WTC11 (cell line): ENCODE results near the gene DLG1. TPM values are rescaled to one million over a fixed set of nuclear protein-coding genes. Genes with fewer than 3 reads are reported as not detected.
"Not testable (repeated sequence)": the region's sequence is repeated elsewhere in the genome, so short reads cannot be mapped to it uniquely, and the experiment has no call there.

Experiments used
- ATAC-seq: fragments of 200-7000 bp; cut with Tn5 transposase; 2 replicates; pipeline ENCODE4 v1.10.0; 2021; ENCODE audit warnings: mild to moderate bottlenecking, moderate library complexity
- CTCF ChIA-PET: fragments of 300-600 bp; sonication (Branson Sonifier 250); formaldehyde crosslinking; loops from one replicate; lab custom pipeline; 2021; ENCODE audit warnings: antibody characterized with exemption; lab: Charles Lee
- POLR2A ChIA-PET: fragments of 350-600 bp; sonication (Branson Sonifier 250); formaldehyde crosslinking; loops from one replicate; lab custom pipeline; 2021; ENCODE audit warnings: antibody characterized with exemption; lab: Charles Lee
- DNase-seq: peaks from one replicate; pipeline ENCODE4 v3.0.0; 2021; ENCODE audit warnings: low spot score
- H3K27ac Mint-ChIP-seq: 2 replicates; pipeline ENCODE4 v1.8.0; 2021; ENCODE audit warnings: mixed read lengths
- H3K27me3 Mint-ChIP-seq: 2 replicates; pipeline ENCODE4 v1.8.0; 2021; ENCODE audit warnings: low read depth, mild to moderate bottlenecking, moderate library complexity, mixed read lengths
- H3K36me3 Mint-ChIP-seq: 2 replicates; pipeline ENCODE4 v1.8.0; 2021; ENCODE audit warnings: mixed read lengths
- H3K4me1 Mint-ChIP-seq: 2 replicates; pipeline ENCODE4 v1.8.0; 2022; ENCODE audit warnings: mixed read lengths
- H3K4me3 Mint-ChIP-seq: 2 replicates; pipeline ENCODE4 v1.8.0; 2021; ENCODE audit warnings: mild to moderate bottlenecking, moderate library complexity, mixed read lengths
- H3K9me3 Mint-ChIP-seq: 2 replicates; pipeline ENCODE4 v1.8.0; 2021; ENCODE audit warnings: mixed read lengths
- CBFB ChIP-seq: sonication (generic); formaldehyde crosslinking; IDR thresholded peaks from 2 replicates; pipeline ENCODE4 v1.8.1; 2022; ENCODE audit warnings: mild to moderate bottlenecking, low read depth, missing genetic modification reagents
- ELF4 ChIP-seq: sonication (generic); formaldehyde crosslinking; IDR thresholded peaks from 2 replicates; pipeline ENCODE4 v1.8.1; 2022; ENCODE audit warnings: low read depth, mild to moderate bottlenecking, moderate library complexity, missing genetic modification reagents
- EMX1 ChIP-seq: fragments of 250-450 bp; sonication (Bioruptor Pico); IDR thresholded peaks from 2 replicates; pipeline ENCODE4 v1.8.0; 2021; ENCODE audit warnings: mild to moderate bottlenecking
- GRHL2 ChIP-seq: fragments of 250-450 bp; sonication (Bioruptor Pico); IDR thresholded peaks from 2 replicates; pipeline ENCODE4 v1.8.0; 2022; ENCODE audit warnings: mild to moderate bottlenecking, moderate library complexity; ENCODE audit not compliant: insufficient replicate concordance, severe bottlenecking
- JAZF1 ChIP-seq: fragments of 250-450 bp; sonication (Bioruptor Pico); IDR thresholded peaks from 2 replicates; pipeline ENCODE4 v1.9.0; 2021; ENCODE audit warnings: moderate library complexity, mild to moderate bottlenecking, inconsistent platforms
- SOX15 ChIP-seq: fragments of 250-450 bp; sonication (Bioruptor Pico); IDR thresholded peaks from 2 replicates; pipeline ENCODE4 v1.9.0; 2021; ENCODE audit warnings: mild to moderate bottlenecking
- ZNF121 ChIP-seq: sonication (generic); formaldehyde crosslinking; IDR thresholded peaks from 2 replicates; pipeline ENCODE4 v1.8.0; 2023; ENCODE audit warnings: missing genetic modification reagents
- total RNA-seq: library from RNA; stranded (reverse); gene quantifications from 3 replicates; pipeline ENCODE4 v1.2.3, GENCODE V29; 2021
- TF ChIP-seq, protein P1 (sequence below): sonication (generic); formaldehyde crosslinking; IDR thresholded peaks from 2 replicates; pipeline ENCODE4 v1.8.0; 2022; ENCODE audit warnings: mild to moderate bottlenecking, missing genetic modification reagents
- TF ChIP-seq, protein P2 (sequence below): sonication (generic); formaldehyde crosslinking; IDR thresholded peaks from 2 replicates; pipeline ENCODE4 v1.8.1; 2022; ENCODE audit warnings: missing genetic modification reagents, borderline replicate concordance
- TF ChIP-seq, protein P3 (sequence below): sonication (generic); formaldehyde crosslinking; IDR thresholded peaks from 2 replicates; pipeline ENCODE4 v1.8.0; 2022; ENCODE audit warnings: mild to moderate bottlenecking, missing genetic modification reagents
- TF ChIP-seq, protein P4 (sequence below): sonication (generic); formaldehyde crosslinking; IDR thresholded peaks from 2 replicates; pipeline ENCODE4 v1.8.1; 2023; ENCODE audit warnings: mild to moderate bottlenecking, missing genetic modification reagents, moderate library complexity
- TF ChIP-seq, protein P5 (sequence below): fragments of 250-450 bp; sonication (Bioruptor Pico); IDR thresholded peaks from 2 replicates; pipeline ENCODE4 v2.1.2; 2022; ENCODE audit warnings: mild to moderate bottlenecking, moderate library complexity
- TF ChIP-seq, protein P6 (sequence below): sonication (generic); formaldehyde crosslinking; IDR thresholded peaks from 2 replicates; pipeline ENCODE4 v1.8.1; 2022; ENCODE audit warnings: mild to moderate bottlenecking, moderate library complexity, missing genetic modification reagents
- TF ChIP-seq, protein P7 (sequence below): sonication (generic); formaldehyde crosslinking; IDR thresholded peaks from 2 replicates; pipeline ENCODE4 v1.8.1; 2022; ENCODE audit warnings: mild to moderate bottlenecking, missing genetic modification reagents, moderate library complexity, borderline replicate concordance
- TF ChIP-seq, protein P8 (sequence below): fragments of 200-600 bp; IDR thresholded peaks from 2 replicates; pipeline ENCODE4 v1.8.0; 2022; ENCODE audit warnings: antibody characterized with exemption

DLG1 gene
- total RNA-seq, 1 experiment from 2014 or later, result 81.1 TPM

DNA sequence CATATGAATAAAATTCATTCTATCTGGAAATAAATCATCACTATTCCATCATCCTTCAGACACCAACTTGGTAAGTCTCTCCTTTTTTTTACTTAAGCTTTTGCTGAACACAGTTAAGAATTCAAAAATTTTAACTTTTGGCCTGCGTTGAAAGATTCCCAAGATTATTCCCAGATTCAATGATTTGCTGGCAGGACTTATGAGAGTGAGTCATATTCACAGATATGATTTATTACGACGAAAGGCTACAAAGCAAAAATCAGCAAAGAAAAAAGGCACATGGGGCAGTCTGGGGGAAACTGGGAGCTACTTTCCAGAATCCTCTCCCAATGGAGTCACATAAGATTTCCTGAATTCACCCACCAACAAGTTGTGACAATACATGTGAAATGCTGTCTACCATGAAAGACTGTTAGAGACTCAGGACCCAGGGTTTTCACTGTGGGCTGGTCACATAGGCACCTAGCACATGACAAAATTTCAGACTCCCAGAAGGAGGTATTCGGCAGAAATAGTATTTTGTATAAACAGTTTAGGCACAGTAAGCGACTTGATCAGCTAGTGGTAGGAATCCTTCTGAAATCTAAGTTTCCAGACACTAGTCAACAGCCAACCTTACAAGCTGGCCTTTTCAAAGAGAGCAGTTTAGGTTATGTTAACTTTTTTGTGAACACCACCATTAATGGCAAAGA lies 82.1 kb downstream of the DLG1 start (continued):
- TF ChIP-seq, protein P1, sequence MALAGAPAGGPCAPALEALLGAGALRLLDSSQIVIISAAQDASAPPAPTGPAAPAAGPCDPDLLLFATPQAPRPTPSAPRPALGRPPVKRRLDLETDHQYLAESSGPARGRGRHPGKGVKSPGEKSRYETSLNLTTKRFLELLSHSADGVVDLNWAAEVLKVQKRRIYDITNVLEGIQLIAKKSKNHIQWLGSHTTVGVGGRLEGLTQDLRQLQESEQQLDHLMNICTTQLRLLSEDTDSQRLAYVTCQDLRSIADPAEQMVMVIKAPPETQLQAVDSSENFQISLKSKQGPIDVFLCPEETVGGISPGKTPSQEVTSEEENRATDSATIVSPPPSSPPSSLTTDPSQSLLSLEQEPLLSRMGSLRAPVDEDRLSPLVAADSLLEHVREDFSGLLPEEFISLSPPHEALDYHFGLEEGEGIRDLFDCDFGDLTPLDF, result no peak
- TF ChIP-seq JAZF1, result no peak
- TF ChIP-seq, protein P2, sequence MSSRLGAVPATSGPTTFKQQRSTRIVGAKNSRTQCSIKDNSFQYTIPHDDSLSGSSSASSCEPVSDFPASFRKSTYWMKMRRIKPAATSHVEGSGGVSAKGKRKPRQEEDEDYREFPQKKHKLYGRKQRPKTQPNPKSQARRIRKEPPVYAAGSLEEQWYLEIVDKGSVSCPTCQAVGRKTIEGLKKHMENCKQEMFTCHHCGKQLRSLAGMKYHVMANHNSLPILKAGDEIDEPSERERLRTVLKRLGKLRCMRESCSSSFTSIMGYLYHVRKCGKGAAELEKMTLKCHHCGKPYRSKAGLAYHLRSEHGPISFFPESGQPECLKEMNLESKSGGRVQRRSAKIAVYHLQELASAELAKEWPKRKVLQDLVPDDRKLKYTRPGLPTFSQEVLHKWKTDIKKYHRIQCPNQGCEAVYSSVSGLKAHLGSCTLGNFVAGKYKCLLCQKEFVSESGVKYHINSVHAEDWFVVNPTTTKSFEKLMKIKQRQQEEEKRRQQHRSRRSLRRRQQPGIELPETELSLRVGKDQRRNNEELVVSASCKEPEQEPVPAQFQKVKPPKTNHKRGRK (CRISPR knock-in tag), result no peak

DNA sequence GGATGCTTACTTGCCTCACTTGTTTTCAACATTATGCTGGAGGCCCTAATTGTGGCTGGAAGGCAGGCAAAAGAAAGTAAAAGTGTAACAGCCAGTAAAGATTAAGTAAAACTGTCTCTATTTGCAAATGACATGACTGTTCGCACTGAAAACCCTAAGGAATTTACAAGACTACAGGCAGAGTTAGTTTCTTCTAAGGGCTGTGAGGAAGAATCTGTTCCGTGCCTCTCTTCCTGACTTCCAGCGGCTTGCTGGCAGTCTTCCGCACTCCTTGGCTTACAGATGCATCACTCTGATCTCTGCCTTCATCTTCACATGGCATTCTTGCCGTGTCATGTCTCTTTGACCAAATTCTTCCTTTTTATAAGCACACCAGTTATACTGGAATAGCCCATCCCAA lies 86.1 kb downstream of the DLG1 start:
- no peak for DNase-seq
- POLR2A ChIA-PET, result no interaction called here
- no peak for TF ChIP-seq CBFB
- TF ChIP-seq, all 79 proteins: peak for 0
- Mint-ChIP-seq H3K36me3 (peaks cover 5% of the 10 kb centered on the region; the same call in 1 of the 2 replicates), H3K27ac (peak overlapping the region; percentile 88), H3K27me3 (no peaks in the 10 kb centered on the region), H3K9me3 (peaks cover 8% of the 10 kb centered on the region), H3K4me3 (no peak overlapping the region), H3K4me1 (peaks cover 69% of the 10 kb centered on the region)
- CTCF ChIA-PET, result no interaction called here
- peak; percentile 80 for ATAC-seq

DNA sequence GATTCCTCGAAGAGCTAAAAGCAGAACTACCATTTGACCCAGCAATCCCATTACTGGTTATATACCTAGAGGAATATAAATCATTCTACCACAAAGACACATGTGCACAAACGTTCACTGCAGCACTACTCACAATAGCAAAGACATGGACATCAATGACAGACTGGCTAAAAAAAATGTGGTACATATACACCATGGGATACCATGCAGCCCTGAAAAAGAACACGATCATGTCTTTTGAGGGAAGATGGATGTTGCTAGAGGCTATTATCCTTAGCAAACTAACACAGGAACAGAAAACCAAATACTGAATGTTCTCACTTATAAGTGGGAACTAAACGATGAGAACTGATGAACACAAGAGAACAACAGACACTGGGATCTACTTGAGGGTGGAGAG lies 86.7 kb downstream of the DLG1 start:
- H3K4me3 Mint-ChIP-seq, H3K36me3 Mint-ChIP-seq, H3K9me3 Mint-ChIP-seq, ATAC-seq, H3K27me3 Mint-ChIP-seq, DNase-seq, POLR2A ChIA-PET: not testable (repeated sequence)
- CTCF ChIA-PET, result interaction anchor here (1.0 kb wide), 1 partner anchor 15 kb away, joined by 3 read pairs; no protein-coding TSS in a partner anchor
- peak overlapping the region; percentile 88; the same call in 1 of the 2 replicates for H3K27ac Mint-ChIP-seq
- peaks cover 69% of the 10 kb centered on the region for H3K4me1 Mint-ChIP-seq

DNA sequence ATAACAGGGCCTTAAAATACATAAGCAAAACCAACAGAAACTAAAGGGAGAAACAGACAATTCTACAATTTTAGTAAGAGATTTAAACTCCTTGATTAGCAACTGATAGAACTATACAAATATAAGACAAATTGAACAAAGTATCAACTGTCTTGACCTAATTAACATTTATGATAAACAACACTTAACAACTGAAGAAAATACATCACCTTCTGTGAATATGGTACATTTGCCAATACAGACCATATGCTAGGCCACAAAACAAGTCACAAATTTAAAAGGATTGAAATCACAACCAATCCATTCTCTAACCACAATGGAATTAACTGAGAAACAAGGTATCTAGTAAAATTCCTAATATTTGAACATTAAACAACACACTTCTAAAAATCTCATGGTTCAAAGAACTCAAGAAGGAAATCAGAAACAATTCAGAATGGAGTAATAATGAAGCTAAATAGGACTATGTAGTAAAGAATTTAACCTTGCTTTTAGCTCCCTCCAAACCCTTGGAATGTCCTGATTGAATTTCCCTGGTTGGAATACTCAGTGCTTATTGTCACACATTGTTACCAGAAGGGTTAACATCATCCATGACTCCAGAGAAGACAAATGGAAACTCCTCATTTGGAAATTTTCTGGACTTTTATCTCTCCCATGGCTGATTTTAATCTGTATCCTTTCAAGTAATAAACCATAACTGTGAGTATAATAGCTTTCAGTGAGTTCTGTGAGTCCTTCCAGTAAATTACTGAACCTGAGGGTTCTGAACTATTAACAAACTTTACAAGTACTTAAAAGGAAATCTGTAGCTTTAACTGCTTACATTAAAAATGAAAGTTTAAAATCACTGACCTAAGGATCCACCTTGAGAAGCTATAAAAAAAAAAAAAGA lies 88.8 kb downstream of the DLG1 start:
- no peak for DNase-seq
- Mint-ChIP-seq H3K9me3 (peaks cover 8% of the 10 kb centered on the region), H3K27me3 (no peaks in the 10 kb centered on the region), H3K36me3 (peaks cover 5% of the 10 kb centered on the region; the same call in 1 of the 2 replicates), H3K27ac (peak overlapping the region; percentile 85), H3K4me3 (no peak overlapping the region), H3K4me1 (peaks cover 74% of the 10 kb centered on the region)
- CTCF ChIA-PET, result interaction anchor here (0.6 to 1.1 kb wide), 2 partner anchors 48 to 1137 kb away, joined by 3 to 4 read pairs; no protein-coding TSS in a partner anchor
- POLR2A ChIA-PET, result no interaction called here
- peak; percentile 62; the same call in 1 of the 2 replicates for ATAC-seq
- TF ChIP-seq, protein P3, sequence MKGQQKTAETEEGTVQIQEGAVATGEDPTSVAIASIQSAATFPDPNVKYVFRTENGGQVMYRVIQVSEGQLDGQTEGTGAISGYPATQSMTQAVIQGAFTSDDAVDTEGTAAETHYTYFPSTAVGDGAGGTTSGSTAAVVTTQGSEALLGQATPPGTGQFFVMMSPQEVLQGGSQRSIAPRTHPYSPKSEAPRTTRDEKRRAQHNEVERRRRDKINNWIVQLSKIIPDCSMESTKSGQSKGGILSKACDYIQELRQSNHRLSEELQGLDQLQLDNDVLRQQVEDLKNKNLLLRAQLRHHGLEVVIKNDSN (CRISPR knock-in tag), result no peak
- TF ChIP-seq, protein P4, sequence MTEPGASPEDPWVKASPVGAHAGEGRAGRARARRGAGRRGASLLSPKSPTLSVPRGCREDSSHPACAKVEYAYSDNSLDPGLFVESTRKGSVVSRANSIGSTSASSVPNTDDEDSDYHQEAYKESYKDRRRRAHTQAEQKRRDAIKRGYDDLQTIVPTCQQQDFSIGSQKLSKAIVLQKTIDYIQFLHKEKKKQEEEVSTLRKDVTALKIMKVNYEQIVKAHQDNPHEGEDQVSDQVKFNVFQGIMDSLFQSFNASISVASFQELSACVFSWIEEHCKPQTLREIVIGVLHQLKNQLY, result no peak
- TF ChIP-seq SOX15 (no peak), GRHL2 (no peak), ZNF121 (CRISPR knock-in tag) (no peak), ELF4 (no peak), EMX1 (CRISPR knock-in tag) (no peak)
- TF ChIP-seq, protein P5, sequence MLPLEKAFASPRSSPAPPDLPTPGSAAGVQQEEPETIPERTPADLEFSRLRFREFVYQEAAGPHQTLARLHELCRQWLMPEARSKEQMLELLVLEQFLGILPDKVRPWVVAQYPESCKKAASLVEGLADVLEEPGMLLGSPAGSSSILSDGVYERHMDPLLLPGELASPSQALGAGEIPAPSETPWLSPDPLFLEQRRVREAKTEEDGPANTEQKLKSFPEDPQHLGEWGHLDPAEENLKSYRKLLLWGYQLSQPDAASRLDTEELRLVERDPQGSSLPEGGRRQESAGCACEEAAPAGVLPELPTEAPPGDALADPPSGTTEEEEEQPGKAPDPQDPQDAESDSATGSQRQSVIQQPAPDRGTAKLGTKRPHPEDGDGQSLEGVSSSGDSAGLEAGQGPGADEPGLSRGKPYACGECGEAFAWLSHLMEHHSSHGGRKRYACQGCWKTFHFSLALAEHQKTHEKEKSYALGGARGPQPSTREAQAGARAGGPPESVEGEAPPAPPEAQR (CRISPR knock-in tag), result no peak
- TF ChIP-seq, protein P6, sequence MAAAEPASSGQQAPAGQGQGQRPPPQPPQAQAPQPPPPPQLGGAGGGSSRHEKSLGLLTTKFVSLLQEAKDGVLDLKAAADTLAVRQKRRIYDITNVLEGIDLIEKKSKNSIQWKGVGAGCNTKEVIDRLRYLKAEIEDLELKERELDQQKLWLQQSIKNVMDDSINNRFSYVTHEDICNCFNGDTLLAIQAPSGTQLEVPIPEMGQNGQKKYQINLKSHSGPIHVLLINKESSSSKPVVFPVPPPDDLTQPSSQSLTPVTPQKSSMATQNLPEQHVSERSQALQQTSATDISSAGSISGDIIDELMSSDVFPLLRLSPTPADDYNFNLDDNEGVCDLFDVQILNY (CRISPR knock-in tag), result no peak
- TF ChIP-seq, protein P7, sequence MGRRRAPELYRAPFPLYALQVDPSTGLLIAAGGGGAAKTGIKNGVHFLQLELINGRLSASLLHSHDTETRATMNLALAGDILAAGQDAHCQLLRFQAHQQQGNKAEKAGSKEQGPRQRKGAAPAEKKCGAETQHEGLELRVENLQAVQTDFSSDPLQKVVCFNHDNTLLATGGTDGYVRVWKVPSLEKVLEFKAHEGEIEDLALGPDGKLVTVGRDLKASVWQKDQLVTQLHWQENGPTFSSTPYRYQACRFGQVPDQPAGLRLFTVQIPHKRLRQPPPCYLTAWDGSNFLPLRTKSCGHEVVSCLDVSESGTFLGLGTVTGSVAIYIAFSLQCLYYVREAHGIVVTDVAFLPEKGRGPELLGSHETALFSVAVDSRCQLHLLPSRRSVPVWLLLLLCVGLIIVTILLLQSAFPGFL (CRISPR knock-in tag), result no peak
- TF ChIP-seq, protein P8, sequence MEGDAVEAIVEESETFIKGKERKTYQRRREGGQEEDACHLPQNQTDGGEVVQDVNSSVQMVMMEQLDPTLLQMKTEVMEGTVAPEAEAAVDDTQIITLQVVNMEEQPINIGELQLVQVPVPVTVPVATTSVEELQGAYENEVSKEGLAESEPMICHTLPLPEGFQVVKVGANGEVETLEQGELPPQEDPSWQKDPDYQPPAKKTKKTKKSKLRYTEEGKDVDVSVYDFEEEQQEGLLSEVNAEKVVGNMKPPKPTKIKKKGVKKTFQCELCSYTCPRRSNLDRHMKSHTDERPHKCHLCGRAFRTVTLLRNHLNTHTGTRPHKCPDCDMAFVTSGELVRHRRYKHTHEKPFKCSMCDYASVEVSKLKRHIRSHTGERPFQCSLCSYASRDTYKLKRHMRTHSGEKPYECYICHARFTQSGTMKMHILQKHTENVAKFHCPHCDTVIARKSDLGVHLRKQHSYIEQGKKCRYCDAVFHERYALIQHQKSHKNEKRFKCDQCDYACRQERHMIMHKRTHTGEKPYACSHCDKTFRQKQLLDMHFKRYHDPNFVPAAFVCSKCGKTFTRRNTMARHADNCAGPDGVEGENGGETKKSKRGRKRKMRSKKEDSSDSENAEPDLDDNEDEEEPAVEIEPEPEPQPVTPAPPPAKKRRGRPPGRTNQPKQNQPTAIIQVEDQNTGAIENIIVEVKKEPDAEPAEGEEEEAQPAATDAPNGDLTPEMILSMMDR, result no peak
